Activated CD8-positive, alpha-beta memory T cell treated with anti-CD3 and anti-CD28 coated beads, Interleukin-2, amount 10 ng/mL, durations not matched to agents 7 days and 5 days (primary cell): ENCODE data around the gene BMERB1. TPM values are rescaled to one million over a fixed set of nuclear protein-coding genes. Genes with fewer than 3 reads are reported as not detected.
"Not testable (repeated sequence)": the region's sequence is repeated elsewhere in the genome, so short reads cannot be mapped to it uniquely, and the experiment has no call there.

Experiments
- ATAC-seq: fragments of 150-1000 bp; cut with Tn5 transposase; one replicate; pipeline ENCODE4 v1.10.0; 2021; ENCODE audit warnings: moderate library complexity
- CTCF ChIA-PET: fragments of 350-600 bp; sonication (Branson Sonifier 250); formaldehyde crosslinking; loops from one replicate; lab custom pipeline; 2021; ENCODE audit warnings: antibody characterized with exemption; lab: Charles Lee
- DNase-seq: peaks from one replicate; pipeline ENCODE4 v3.0.0-alpha.2; 2020
- H3K27ac Mint-ChIP-seq: one replicate; pipeline ENCODE4 v1.8.0; 2021; ENCODE audit warnings: mild to moderate bottlenecking, mixed read lengths
- H3K27me3 Mint-ChIP-seq: one replicate; pipeline ENCODE4 v1.8.0; 2021; ENCODE audit warnings: mixed read lengths
- H3K36me3 Mint-ChIP-seq: one replicate; pipeline ENCODE4 v1.8.0; 2021; ENCODE audit warnings: mild to moderate bottlenecking, mixed read lengths
- H3K4me1 Mint-ChIP-seq: one replicate; pipeline ENCODE4 v1.8.0; 2021; ENCODE audit warnings: mixed read lengths
- H3K4me3 Mint-ChIP-seq: one replicate; pipeline ENCODE4 v1.8.0; 2021; ENCODE audit warnings: mild to moderate bottlenecking, moderate library complexity, mixed read lengths
- H3K9me3 Mint-ChIP-seq: one replicate; pipeline ENCODE4 v1.8.0; 2022; ENCODE audit warnings: low read depth, mixed read lengths
- total RNA-seq, 2 experiments: library from RNA; stranded (reverse); gene quantifications; one replicate each; pipeline ENCODE4 v1.2.3, GENCODE V29; 2021

Gene BMERB1
- total RNA-seq, 2 experiments from 2014 or later: 4.5 to 11.9 TPM

DNA sequence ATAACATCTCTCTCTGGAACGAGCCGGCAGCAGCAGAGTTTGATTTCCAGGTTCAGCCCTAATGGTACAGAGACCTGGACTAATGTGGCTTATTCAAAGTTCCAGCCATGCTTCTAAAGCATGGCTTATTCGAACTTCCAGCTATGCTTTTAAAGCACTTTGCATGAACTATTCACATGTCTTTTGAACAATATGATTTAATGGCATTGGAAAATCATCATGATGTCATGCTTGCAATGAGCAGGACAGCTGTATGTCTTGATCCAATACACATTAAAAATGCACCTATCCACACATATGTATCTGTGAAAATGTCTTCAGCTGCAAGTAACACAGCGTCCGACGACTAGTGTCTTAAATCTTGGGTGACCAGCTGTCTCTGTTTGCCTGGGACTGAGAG, 122.9 kb downstream of the BMERB1 start:
- CTCF ChIA-PET: no interaction called here
- Mint-ChIP-seq H3K4me1 (peaks cover 5% of the 10 kb centered on the region), H3K27me3 (no peaks in the 10 kb centered on the region), H3K36me3 (no peaks in the 10 kb centered on the region), H3K27ac (no peak overlapping the region), H3K4me3 (no peak overlapping the region), H3K9me3 (no peaks in the 10 kb centered on the region)
- DNase-seq (no peak), ATAC-seq (no peak)

GRCh38 chr16:15559176-15559575, 124.8 kb downstream of the BMERB1 start:
- ATAC-seq (no peak), DNase-seq (no peak)
- no peak overlapping the region for H3K27ac Mint-ChIP-seq
- CTCF ChIA-PET: no interaction called here
- peaks cover 2% of the 10 kb centered on the region for H3K9me3 Mint-ChIP-seq
- H3K36me3 Mint-ChIP-seq: peaks cover 2% of the 10 kb centered on the region
- no peaks in the 10 kb centered on the region for H3K27me3 Mint-ChIP-seq
- H3K4me3 Mint-ChIP-seq: no peak overlapping the region
- peaks cover 1% of the 10 kb centered on the region for H3K4me1 Mint-ChIP-seq

DNA sequence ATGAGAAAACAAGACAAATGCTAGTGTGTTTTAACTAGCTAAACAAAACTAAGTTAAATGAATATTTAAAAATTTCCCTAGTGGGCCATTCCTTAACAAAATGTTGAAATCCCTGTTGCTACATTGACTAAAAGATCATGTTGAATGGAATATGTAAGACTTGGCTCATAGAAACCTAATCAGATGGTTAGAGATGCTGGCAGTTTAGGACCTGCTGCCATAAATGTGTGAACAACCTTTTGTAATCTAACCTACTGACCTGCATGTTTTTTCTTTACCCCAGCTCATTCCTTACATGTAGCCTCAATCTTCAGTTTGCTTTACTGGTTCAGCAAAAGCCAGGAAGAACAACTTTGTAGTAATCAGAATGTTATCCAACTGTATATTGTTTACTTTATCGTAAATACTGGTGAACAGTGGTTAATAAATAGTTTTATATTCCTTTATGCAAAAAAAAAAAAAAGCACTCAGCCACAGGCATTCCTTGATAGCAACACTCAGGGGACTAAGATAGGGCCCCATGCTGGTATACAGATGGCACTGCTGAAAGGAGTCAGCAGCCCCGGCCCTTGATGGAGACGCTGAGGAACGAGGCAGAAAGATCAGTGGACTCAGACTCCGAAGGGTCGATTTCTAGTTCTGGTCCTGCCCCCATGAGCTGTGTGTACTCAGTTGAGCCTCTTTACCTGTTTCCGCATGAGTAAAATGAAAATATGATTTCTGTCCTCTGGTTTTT, 130.4 kb downstream of the BMERB1 start:
- DNase-seq (no peak), ATAC-seq (no peak)
- peaks cover 1% of the 10 kb centered on the region for H3K4me1 Mint-ChIP-seq
- no peak overlapping the region for H3K27ac Mint-ChIP-seq
- no peaks in the 10 kb centered on the region for H3K27me3 Mint-ChIP-seq
- CTCF ChIA-PET: no interaction called here
- H3K36me3 Mint-ChIP-seq: peaks cover 2% of the 10 kb centered on the region
- H3K4me3 Mint-ChIP-seq: no peak overlapping the region
- peaks cover 2% of the 10 kb centered on the region for H3K9me3 Mint-ChIP-seq

- Mint-ChIP-seq H3K9me3 (peaks cover 2% of the 10 kb centered on the region), H3K36me3 (peaks cover 2% of the 10 kb centered on the region), H3K27ac (no peak overlapping the region), H3K4me1 (peaks cover 1% of the 10 kb centered on the region), H3K4me3 (no peak overlapping the region), H3K27me3 (no peaks in the 10 kb centered on the region)
- DNase-seq (no peak), ATAC-seq (no peak)
- CTCF ChIA-PET: no interaction called here
These were observed 131.7 kb downstream of the BMERB1 start for GRCh38 chr16:15566095-15566494.

GRCh38 chr16:15567823-15568222, 133.4 kb downstream of the BMERB1 start:
- ATAC-seq (no peak), DNase-seq (no peak)
- peaks cover 1% of the 10 kb centered on the region for H3K4me1 Mint-ChIP-seq
- peaks cover 5% of the 10 kb centered on the region for H3K36me3 Mint-ChIP-seq
- peaks cover 2% of the 10 kb centered on the region for H3K9me3 Mint-ChIP-seq
- no peak overlapping the region for H3K27ac Mint-ChIP-seq
- H3K4me3 Mint-ChIP-seq: no peak overlapping the region
- CTCF ChIA-PET: no interaction called here
- no peaks in the 10 kb centered on the region for H3K27me3 Mint-ChIP-seq

DNA sequence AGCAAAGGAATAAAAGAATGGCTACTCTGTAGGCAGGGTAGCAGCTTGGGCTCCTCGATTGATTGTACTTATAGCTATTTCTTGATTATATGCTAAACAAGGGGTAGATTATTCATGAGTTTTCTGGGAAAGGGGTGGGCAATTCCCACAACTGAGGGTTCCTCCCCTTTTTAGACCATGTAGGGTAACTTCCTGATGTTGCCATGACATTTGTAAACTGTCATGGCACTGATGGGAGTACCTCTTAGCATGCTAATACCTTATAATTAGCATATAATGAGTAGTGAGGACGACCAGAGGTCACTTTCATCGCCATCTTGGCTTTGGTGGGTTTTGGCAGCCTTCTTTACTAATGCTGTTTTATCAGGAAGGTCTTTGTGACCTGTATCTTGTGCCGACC, 136.3 kb downstream of the BMERB1 start:
- H3K27ac Mint-ChIP-seq, CTCF ChIA-PET, H3K4me3 Mint-ChIP-seq, ATAC-seq, H3K9me3 Mint-ChIP-seq, H3K36me3 Mint-ChIP-seq, H3K4me1 Mint-ChIP-seq, DNase-seq, H3K27me3 Mint-ChIP-seq: not testable (repeated sequence)

DNA sequence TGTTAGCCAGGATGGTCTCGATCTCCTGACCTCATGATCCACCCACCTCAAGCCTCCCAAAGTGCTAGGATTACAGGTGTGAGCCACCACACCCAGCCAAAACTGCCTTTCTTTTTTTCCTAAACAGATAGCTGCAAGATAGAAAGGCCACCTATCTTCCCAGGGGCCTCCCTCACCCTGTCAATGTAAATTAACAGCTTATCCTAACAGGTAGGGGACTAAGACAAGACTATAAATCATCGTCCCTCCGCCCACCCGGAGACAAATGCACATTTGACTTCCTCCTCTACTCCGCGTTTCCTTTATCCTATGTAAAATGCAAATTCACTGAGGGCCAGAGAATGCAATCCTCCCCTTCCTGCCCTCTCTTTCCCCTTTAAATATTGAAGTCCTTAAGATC, 137.2 kb downstream of the BMERB1 start:
- CTCF ChIA-PET: no interaction called here
- ATAC-seq: no peak
- Mint-ChIP-seq H3K9me3 (no peaks in the 10 kb centered on the region), H3K4me3 (no peak overlapping the region), H3K4me1 (peaks cover 2% of the 10 kb centered on the region), H3K36me3 (peaks cover 7% of the 10 kb centered on the region), H3K27me3 (no peaks in the 10 kb centered on the region), H3K27ac (no peak overlapping the region)
- DNase-seq: no peak

DNA sequence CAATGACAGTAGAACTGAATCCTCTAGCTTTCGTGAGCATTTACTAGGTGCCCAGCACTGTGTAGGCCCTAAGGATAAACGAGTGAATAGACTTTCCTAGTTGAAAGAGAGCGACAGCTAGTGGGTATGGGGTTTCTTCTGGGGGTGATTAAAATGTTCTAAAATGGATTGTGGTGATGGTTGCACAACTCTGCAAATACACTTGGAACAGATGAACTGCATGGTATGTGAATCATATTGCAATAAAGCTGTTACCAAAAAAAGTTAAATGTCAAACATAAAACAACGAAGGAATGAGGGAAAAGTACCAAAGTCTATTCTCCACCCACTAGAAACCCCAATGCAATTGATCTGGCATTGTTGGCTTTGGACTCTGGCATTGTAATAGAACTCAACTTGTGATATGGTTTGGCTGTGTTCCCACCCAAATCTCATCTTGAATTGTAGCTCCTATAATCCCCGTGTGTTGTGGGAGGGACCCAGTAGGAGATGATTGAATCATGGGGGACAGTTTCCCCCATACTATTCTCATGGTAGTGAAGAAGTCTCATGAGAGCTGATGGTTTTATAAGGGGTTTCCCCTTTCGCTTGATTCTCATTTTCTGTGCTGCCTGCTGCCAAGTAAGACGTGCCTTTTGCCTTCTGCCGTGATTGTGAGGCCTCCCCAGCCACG, 138.1 kb downstream of the BMERB1 start:
- Mint-ChIP-seq H3K27me3 (no peaks in the 10 kb centered on the region), H3K9me3 (no peaks in the 10 kb centered on the region), H3K27ac (no peak overlapping the region), H3K36me3 (peaks cover 7% of the 10 kb centered on the region), H3K4me3 (no peak overlapping the region), H3K4me1 (peaks cover 2% of the 10 kb centered on the region)
- CTCF ChIA-PET: interaction anchor here (0.6 kb wide), 1 partner anchor 39 kb away, joined by 3 read pairs; no protein-coding TSS in a partner anchor
- DNase-seq (no peak), ATAC-seq (no peak)

- no peak for DNase-seq
- ATAC-seq: no peak
- no peak overlapping the region for H3K27ac Mint-ChIP-seq
- H3K4me3 Mint-ChIP-seq: no peak overlapping the region
- no peaks in the 10 kb centered on the region for H3K9me3 Mint-ChIP-seq
- no peaks in the 10 kb centered on the region for H3K27me3 Mint-ChIP-seq
- H3K36me3 Mint-ChIP-seq: peaks cover 7% of the 10 kb centered on the region
- CTCF ChIA-PET: interaction anchor here (0.6 kb wide), 1 partner anchor 38 kb away, joined by 3 read pairs; no protein-coding TSS in a partner anchor
- peaks cover 2% of the 10 kb centered on the region for H3K4me1 Mint-ChIP-seq
These were observed 139.0 kb downstream of the BMERB1 start for GRCh38 chr16:15573274-15573895.

DNA sequence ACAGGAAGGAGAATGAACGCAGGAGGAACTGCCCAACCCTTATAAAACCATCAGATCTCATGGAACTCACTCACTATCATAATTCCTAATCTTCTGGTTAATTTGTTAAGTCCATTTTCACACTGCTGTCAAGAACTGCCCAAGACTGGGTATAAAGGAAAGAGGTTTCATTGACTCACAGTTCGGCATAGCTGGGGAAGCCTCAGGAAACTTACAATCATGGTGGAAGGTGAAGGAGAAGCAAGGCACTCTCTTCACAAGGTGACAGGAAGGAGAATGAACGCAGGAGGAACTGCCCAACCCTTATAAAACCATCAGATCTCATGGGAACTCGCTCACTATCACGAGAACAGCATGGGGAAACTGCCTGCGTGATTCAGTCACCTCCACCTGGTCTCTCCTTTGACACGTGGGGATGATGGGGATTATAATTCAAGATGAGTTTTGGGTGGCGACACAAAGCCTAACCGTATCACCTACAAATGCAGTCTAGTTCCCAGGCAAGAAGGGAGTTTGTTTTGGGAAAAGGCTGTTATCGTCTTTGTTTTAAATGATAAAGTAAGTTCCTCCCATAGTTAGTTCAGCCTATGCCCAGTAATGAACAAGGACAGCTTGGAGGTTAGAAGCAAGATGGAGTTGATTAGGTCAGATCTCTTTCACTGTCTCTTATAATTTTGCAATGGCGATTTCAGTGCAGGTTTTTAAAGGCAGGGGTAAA, 139.7 kb downstream of the BMERB1 start:
- CTCF ChIA-PET: interaction anchor here (0.5 kb wide), 1 partner anchor 13 kb away, joined by 3 read pairs; no protein-coding TSS in a partner anchor
- not testable (repeated sequence) for H3K27ac Mint-ChIP-seq, DNase-seq, H3K4me3 Mint-ChIP-seq, H3K4me1 Mint-ChIP-seq, H3K9me3 Mint-ChIP-seq, ATAC-seq, H3K36me3 Mint-ChIP-seq, H3K27me3 Mint-ChIP-seq

- Mint-ChIP-seq H3K9me3 (no peaks in the 10 kb centered on the region), H3K36me3 (peaks cover 7% of the 10 kb centered on the region), H3K4me3 (no peak overlapping the region), H3K27me3 (no peaks in the 10 kb centered on the region), H3K27ac (no peak overlapping the region), H3K4me1 (peaks cover 2% of the 10 kb centered on the region)
- DNase-seq (no peak), ATAC-seq (no peak)
- CTCF ChIA-PET: interaction anchor here (0.5 kb wide), 1 partner anchor 14 kb away, joined by 3 read pairs; no protein-coding TSS in a partner anchor
These were observed 140.2 kb downstream of the BMERB1 start for GRCh38 chr16:15574614-15574948.

GRCh38 chr16:15575293-15576049, 141.1 kb downstream of the BMERB1 start:
- CTCF ChIA-PET: no interaction called here
- no peaks in the 10 kb centered on the region for H3K27me3 Mint-ChIP-seq
- no peak overlapping the region for H3K4me3 Mint-ChIP-seq
- H3K9me3 Mint-ChIP-seq: no peaks in the 10 kb centered on the region
- no peak overlapping the region for H3K27ac Mint-ChIP-seq
- H3K4me1 Mint-ChIP-seq: peaks cover 2% of the 10 kb centered on the region
- ATAC-seq: no peak
- DNase-seq: no peak
- peaks cover 7% of the 10 kb centered on the region for H3K36me3 Mint-ChIP-seq
